ENCODE measurements around the gene ABCB8.

Gene ABCB8

GRCh38 chr7:150997817-150998216 is 30.4 kb upstream of the ABCB8 start:
- TF ChIP-seq, protein P1, sequence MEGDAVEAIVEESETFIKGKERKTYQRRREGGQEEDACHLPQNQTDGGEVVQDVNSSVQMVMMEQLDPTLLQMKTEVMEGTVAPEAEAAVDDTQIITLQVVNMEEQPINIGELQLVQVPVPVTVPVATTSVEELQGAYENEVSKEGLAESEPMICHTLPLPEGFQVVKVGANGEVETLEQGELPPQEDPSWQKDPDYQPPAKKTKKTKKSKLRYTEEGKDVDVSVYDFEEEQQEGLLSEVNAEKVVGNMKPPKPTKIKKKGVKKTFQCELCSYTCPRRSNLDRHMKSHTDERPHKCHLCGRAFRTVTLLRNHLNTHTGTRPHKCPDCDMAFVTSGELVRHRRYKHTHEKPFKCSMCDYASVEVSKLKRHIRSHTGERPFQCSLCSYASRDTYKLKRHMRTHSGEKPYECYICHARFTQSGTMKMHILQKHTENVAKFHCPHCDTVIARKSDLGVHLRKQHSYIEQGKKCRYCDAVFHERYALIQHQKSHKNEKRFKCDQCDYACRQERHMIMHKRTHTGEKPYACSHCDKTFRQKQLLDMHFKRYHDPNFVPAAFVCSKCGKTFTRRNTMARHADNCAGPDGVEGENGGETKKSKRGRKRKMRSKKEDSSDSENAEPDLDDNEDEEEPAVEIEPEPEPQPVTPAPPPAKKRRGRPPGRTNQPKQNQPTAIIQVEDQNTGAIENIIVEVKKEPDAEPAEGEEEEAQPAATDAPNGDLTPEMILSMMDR (IDR thresholded peaks at IDR 0.05; ENCODE audit: insufficient read depth, low read depth, low read length, missing control alignments), result no peak
- no peak overlapping the region for H3K4me3 ChIP-seq (ENCODE audit: low read length)
- no peak for DNase-seq (ENCODE audit: low read depth)

- DNase-seq (ENCODE audit: low read depth), result no peak
- TF ChIP-seq, protein P1 (IDR thresholded peaks at IDR 0.05; ENCODE audit: insufficient read depth, low read depth, low read length, missing control alignments), result no peak
- H3K4me3 ChIP-seq (ENCODE audit: low read length), result no peak overlapping the region
Observed at GRCh38 chr7:150998341-150998740, 29.9 kb upstream of the ABCB8 start.

- DNase-seq (ENCODE audit: low read depth), result no peak
Observed at GRCh38 chr7:150999001-150999400, 29.2 kb upstream of the ABCB8 start.

DNA sequence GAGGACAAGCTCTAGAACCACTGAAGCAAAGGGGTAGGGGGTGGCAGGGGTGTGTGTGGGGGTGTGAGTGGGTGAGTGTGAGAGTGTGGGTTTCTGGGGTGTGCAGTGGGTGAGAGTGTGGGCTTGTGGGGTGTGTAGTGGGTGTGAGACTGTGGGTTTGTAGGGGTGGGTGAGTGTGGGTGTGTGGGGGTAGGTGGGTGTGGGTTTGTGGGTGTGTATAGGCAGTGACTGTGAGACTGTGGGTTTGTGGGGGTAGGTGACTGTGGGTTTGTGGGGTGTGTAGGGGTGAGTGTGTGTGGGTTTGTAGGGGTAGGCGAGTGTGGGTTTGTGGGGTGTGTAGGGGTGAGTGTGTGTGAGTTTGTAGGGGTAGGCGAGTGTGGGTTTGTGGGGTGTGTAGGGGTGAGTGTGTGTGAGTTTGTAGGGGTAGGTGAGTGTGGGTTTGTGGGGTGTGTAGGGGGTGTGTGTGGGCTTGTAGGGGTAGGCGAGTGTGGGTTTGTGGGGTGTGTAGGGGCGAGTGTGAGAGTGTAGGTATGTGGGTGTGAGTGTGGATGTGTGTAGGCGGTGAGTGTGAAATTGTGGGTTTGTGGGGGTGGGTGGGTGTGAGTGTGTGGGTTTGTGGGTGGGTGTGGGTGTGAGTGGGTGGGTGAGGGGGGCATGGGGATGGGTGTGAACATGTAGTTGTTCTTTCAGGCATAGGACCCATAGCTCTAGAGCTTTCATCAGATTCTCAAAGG is 28.6 kb upstream of the ABCB8 start:
- TF ChIP-seq, protein P1 (IDR thresholded peaks at IDR 0.05; ENCODE audit: insufficient read depth, low read depth, low read length, missing control alignments), result no peak
- no peak for DNase-seq (ENCODE audit: low read depth)
- no peak overlapping the region for H3K4me3 ChIP-seq (ENCODE audit: low read length)

More at GRCh38 chr7:150999001-150999400, 29.2 kb upstream of the ABCB8 start:
- no peak overlapping the region for H3K4me3 ChIP-seq (ENCODE audit: low read length)
- TF ChIP-seq, protein P1 (IDR thresholded peaks at IDR 0.05; ENCODE audit: insufficient read depth, low read depth, low read length, missing control alignments), result no peak

- TF ChIP-seq, protein P1 (IDR thresholded peaks at IDR 0.05; ENCODE audit: insufficient read depth, low read depth, low read length, missing control alignments), result no peak
- no peak for DNase-seq (ENCODE audit: low read depth)
- no peak overlapping the region for H3K4me3 ChIP-seq (ENCODE audit: low read length)
Observed at GRCh38 chr7:151000897-151001495, 27.3 kb upstream of the ABCB8 start.

- TF ChIP-seq, protein P1 (IDR thresholded peaks at IDR 0.05; ENCODE audit: insufficient read depth, low read depth, low read length, missing control alignments), result no peak
- DNase-seq (ENCODE audit: low read depth), result no peak
- no peak overlapping the region for H3K4me3 ChIP-seq (ENCODE audit: low read length)
Observed at GRCh38 chr7:151001546-151001945, 26.7 kb upstream of the ABCB8 start.
